NB4 (cell line): ENCODE data around the gene GP1BB.
A peak's percentile ranks its signal among the peaks of the same experiment; 100 is the strongest.

Experiments
- DNase-seq: peaks from one replicate; pipeline ENCODE4 v3.0.0; 2010; ENCODE audit warnings: low read depth
- H3K4me3 ChIP-seq: one replicate; pipeline ENCODE4 v1.5.1; 2011; ENCODE audit warnings: mild to moderate bottlenecking, low read depth, low read length, moderate library complexity
- CTCF ChIP-seq: IDR thresholded peaks from one replicate; pipeline ENCODE4 v1.5.1; 2012; ENCODE audit warnings: low read depth, low read length
- MAX ChIP-seq: IDR thresholded peaks from 2 replicates; pipeline ENCODE4 v1.6.1; 2011; ENCODE audit warnings: low read depth, low read length
- MYC ChIP-seq: IDR thresholded peaks from 2 replicates; pipeline ENCODE4 v1.6.1; 2011; ENCODE audit warnings: low read depth, low read length
- POLR2A ChIP-seq: IDR thresholded peaks from 2 replicates; pipeline ENCODE4 v1.6.1; 2011; ENCODE audit warnings: mild to moderate bottlenecking; ENCODE audit not compliant: insufficient read length; ENCODE audit errors: extremely low read depth

The GP1BB gene

GRCh38 chr22:19748991-19749664 is 25.8 kb downstream of the GP1BB start:
- H3K4me3 ChIP-seq = no peak overlapping the region
- no peak for DNase-seq
- TF ChIP-seq CTCF = no peak
- TF ChIP-seq POLR2A = no peak

- TF ChIP-seq POLR2A (no peak), CTCF (no peak), MYC (no peak), MAX (no peak)
- H3K4me3 ChIP-seq = no peak overlapping the region
- no peak for DNase-seq
Measured at GRCh38 chr22:19749876-19750275, 26.5 kb downstream of the GP1BB start.

DNA sequence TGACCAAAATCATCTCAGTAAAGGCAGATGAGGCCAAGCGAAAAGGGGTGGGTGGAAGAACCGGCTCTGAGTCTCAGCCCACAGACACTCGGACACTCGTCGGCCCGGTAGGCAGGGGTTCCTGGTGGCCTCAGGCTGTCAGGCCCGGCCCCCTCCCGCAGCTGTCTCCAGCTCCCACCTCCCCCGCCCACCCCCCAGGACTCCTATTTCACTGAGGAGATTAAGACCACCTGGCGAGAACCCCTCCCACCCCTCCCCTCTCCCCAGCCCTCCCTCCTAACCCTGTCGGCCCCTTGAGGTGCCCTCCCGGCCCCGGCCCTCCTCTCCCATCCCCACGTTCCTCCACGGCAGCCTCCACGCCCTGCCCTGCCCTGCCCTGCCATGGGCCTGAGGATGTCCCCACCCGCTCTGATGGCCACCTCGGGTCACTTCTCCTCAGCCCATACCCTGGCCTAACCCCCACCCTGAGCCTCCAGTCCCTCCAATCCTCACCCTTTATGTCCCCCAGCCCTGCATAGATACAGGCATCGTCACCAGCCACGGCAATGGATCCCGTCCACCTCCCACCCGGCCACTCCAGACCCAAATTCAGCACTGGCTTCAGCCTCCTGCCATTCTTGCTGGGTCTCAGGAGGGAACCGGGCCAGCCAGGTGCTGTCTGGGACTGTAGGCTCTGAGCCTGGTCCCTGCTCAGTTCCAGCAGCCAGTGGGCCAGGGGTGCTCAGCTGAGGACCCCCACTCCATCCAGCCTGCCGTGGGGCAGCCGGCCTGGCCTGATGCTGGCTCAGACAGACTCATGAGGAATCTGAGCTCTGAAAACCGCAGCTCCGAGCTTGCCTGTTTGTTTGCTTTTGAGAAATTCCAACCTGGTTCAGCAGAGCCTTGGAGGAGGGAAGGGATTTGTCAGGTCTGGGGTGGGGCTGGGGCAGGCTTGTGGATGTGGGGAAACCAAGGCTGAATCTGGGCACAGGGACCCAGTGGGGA is 27.5 kb downstream of the GP1BB start:
- DNase-seq = no peak
- no peak for TF ChIP-seq MAX
- no peak overlapping the region for H3K4me3 ChIP-seq

GRCh38 chr22:19751497-19752245 is 28.3 kb downstream of the GP1BB start:
- no peak for DNase-seq
- no peak overlapping the region for H3K4me3 ChIP-seq
- no peak for TF ChIP-seq MYC
- TF ChIP-seq POLR2A = no peak
- TF ChIP-seq CTCF = no peak
- TF ChIP-seq MAX = no peak

DNA sequence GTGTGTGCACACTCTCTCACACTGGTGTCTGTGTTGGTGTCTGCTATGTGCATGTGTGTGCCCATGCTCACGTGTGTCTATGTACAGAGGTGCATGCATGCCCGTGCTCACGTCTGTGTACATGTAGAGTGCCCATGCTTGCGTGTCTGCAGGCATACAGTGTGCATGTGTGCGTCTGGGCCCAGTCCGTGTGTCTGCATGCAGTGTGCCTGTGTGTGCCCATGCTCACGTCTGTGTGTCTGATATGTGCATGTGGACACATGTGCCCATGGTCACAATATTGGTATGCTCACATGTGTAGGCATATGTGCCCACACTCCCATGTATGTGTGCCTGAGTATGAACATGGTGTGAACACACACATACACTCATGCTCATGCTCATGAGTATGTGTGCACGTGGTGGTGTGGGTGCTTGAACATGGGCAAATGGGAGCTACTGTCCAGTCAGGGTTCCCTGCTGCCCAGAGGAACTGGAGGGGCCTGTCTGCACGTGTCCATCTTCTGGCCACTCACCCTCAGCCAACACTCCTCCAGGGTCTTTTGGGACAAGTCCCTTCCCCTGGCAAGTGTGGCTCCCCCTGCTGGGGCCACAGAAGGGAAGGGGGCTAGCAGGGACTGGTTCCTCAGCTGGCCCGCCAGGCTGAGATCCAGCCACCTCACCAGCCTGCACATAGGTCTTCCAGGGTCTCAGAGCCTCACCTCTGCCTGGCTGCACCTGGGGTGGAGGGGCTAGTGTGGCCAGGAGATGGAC is 29.9 kb downstream of the GP1BB start:
- no peak overlapping the region for H3K4me3 ChIP-seq
- TF ChIP-seq POLR2A (no peak), CTCF (peak; percentile 43)
- DNase-seq = no peak
